ENCODE measurements around the gene TRPC1. TPM values are rescaled to one million over a fixed set of nuclear protein-coding genes. Genes with fewer than 3 reads are reported as not detected.

Gene TRPC1
- total RNA-seq, 2 experiments from 2014 or later = 3.1 to 4.2 TPM

DNA sequence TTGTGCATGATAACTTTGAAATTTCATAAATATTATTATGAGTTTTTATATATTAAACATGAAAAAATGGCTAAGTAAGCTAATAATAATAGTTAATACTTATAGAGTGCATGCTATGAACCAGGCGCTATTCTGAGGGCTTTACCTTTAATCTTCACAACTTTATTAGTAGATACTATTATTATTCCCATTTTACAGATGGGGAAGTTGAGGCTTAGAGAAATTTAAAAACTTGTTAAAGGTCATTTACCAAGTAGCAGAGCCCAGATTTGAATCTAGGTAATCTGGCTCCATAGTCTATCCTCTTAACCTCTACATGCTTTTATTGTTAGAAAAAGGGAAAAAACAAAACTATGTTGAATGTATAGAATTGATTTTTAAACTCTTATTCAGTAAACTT lies 60.4 kb downstream of the TRPC1 start:
- CTCF ChIA-PET = no interaction called here
- DNase-seq (no peak), ATAC-seq (ENCODE audit: poor library complexity) (no peak)

DNA sequence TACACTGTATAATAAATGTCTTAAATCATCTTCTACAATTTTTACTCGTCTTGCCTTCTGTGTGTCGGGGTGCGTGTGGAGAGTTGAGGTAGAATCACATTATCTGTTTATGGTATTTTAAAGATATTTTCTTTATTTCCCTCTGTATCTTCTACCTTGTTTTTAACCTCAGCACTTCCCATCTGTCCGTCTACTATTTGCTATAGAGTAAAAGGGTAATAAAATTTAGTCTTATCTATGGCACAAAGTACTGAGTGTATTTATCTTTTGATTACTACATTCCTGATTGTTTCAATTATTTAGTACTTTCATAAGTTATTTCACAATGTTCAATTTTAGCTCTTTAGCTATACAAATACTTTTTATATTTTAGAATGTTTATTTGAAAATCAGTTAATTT lies 62.2 kb downstream of the TRPC1 start:
- TF ChIP-seq CTCF (IDR thresholded peaks at IDR 0.05) = no peak

More for the DNA sequence above, 60.4 kb downstream of the TRPC1 start:
- H3K9me3 ChIP-seq (ENCODE audit: control insufficient read depth in 1 of 2, insufficient read depth in 1 of 2, low read length in 2 of 2) = no peaks in the 10 kb centered on the region
- no peak for TF ChIP-seq CTCF (IDR thresholded peaks at IDR 0.05)
- intact Hi-C loops (cut with DNase I, micrococcal nuclease) = no loop called here
- Mint-ChIP-seq H3K27ac (no peak overlapping the region), H3K27me3 (no peaks in the 10 kb centered on the region), H3K4me3 (no peak overlapping the region), H3K9me3 (peaks cover 2% of the 10 kb centered on the region), H3K4me1 (ENCODE audit: low read depth) (no peaks in the 10 kb centered on the region), H3K36me3 (ENCODE audit: low read depth) (peaks cover 18% of the 10 kb centered on the region)
- H3K27ac ChIP-seq (ENCODE audit: low read depth in 1 of 2, low read length in 2 of 2) = no peak overlapping the region
- H3K27me3 ChIP-seq (ENCODE audit: control insufficient read depth in 1 of 2, insufficient read depth in 2 of 2, low read length in 2 of 2) = no peaks in the 10 kb centered on the region
- H3K36me3 ChIP-seq (ENCODE audit: insufficient read depth, low read length) = no peaks in the 10 kb centered on the region
- POLR2A ChIA-PET = no interaction called here
- H3K4me3 ChIP-seq (ENCODE audit: low read length) = no peak overlapping the region
- no peaks in the 10 kb centered on the region for H3K4me1 ChIP-seq (ENCODE audit: insufficient read depth, low read length)

DNA sequence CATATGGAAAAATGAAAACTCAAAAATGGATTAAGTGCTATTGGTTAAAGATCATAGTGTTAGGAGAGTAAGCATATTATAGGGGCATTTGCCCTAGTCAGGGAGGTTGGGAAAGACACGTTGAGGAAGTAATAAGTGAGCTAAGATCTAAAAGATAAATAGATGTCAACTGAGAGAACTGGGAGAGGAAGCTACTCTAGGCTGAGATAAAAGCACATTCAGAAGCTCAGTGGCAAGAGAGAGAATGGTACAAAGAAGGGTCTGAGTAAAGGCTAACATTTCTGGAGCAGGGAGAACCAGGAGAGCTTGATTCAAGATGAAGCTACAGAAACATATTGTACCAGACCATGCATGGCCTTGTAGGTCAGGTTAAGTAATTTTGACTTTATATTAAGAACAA lies 63.9 kb downstream of the TRPC1 start:
- no peaks in the 10 kb centered on the region for H3K4me1 ChIP-seq (ENCODE audit: insufficient read depth, low read length)
- Mint-ChIP-seq H3K27ac (no peak overlapping the region), H3K4me1 (ENCODE audit: low read depth) (no peaks in the 10 kb centered on the region), H3K9me3 (no peaks in the 10 kb centered on the region), H3K27me3 (no peaks in the 10 kb centered on the region), H3K36me3 (ENCODE audit: low read depth) (peaks cover 10% of the 10 kb centered on the region), H3K4me3 (no peak overlapping the region)
- no peak overlapping the region for H3K4me3 ChIP-seq (ENCODE audit: low read length)
- no peaks in the 10 kb centered on the region for H3K9me3 ChIP-seq (ENCODE audit: control insufficient read depth in 1 of 2, insufficient read depth in 1 of 2, low read length in 2 of 2)
- TF ChIP-seq CTCF (IDR thresholded peaks at IDR 0.05) = no peak
- ChIA-PET POLR2A (interaction anchor here (0.6 kb wide), 1 partner anchor 24 kb away, joined by 3 read pairs; no protein-coding TSS in a partner anchor), CTCF (no interaction called here)
- no peak overlapping the region for H3K27ac ChIP-seq (ENCODE audit: low read depth in 1 of 2, low read length in 2 of 2)
- DNase-seq = no peak
- no peak for ATAC-seq (ENCODE audit: poor library complexity)
- intact Hi-C loops (cut with DNase I, micrococcal nuclease) = no loop called here
- no peaks in the 10 kb centered on the region for H3K27me3 ChIP-seq (ENCODE audit: control insufficient read depth in 1 of 2, insufficient read depth in 2 of 2, low read length in 2 of 2)
- H3K36me3 ChIP-seq (ENCODE audit: insufficient read depth, low read length) = no peaks in the 10 kb centered on the region

More for the DNA sequence above, 62.2 kb downstream of the TRPC1 start:
- H3K27me3 ChIP-seq (ENCODE audit: control insufficient read depth in 1 of 2, insufficient read depth in 2 of 2, low read length in 2 of 2) = no peaks in the 10 kb centered on the region
- no peak overlapping the region for H3K4me3 ChIP-seq (ENCODE audit: low read length)
- no peaks in the 10 kb centered on the region for H3K27me3 Mint-ChIP-seq
- H3K4me1 Mint-ChIP-seq (ENCODE audit: low read depth) = no peaks in the 10 kb centered on the region
- H3K27ac ChIP-seq (ENCODE audit: low read depth in 1 of 2, low read length in 2 of 2) = no peak overlapping the region
- DNase-seq (no peak), ATAC-seq (ENCODE audit: poor library complexity) (no peak)
- POLR2A ChIA-PET = no interaction called here
- intact Hi-C loops (cut with DNase I, micrococcal nuclease) = no loop called here
- H3K36me3 ChIP-seq (ENCODE audit: insufficient read depth, low read length) = no peaks in the 10 kb centered on the region
- no peak overlapping the region for H3K4me3 Mint-ChIP-seq
- H3K36me3 Mint-ChIP-seq (ENCODE audit: low read depth) = peaks cover 18% of the 10 kb centered on the region
- peaks cover 2% of the 10 kb centered on the region for H3K9me3 Mint-ChIP-seq
- CTCF ChIA-PET = no interaction called here
- H3K27ac Mint-ChIP-seq = no peak overlapping the region
- H3K4me1 ChIP-seq (ENCODE audit: insufficient read depth, low read length) = no peaks in the 10 kb centered on the region
- no peaks in the 10 kb centered on the region for H3K9me3 ChIP-seq (ENCODE audit: control insufficient read depth in 1 of 2, insufficient read depth in 1 of 2, low read length in 2 of 2)

Measured in CD4-positive, alpha-beta T cell (primary cell).